NOMO-1 (cell line): ENCODE results near the gene PCSK7.
"Not testable (repeated sequence)": the region's sequence is repeated elsewhere in the genome, so short reads cannot be mapped to it uniquely, and the experiment has no call there.

ENCODE experiments used
- DNase-seq, 2 experiments: peaks; one replicate each; lab custom pipeline; 2025; ENCODE audit not compliant: unreplicated experiment in 2 of 2; lab: John Stamatoyannopoulos, UW

The PCSK7 gene

DNA sequence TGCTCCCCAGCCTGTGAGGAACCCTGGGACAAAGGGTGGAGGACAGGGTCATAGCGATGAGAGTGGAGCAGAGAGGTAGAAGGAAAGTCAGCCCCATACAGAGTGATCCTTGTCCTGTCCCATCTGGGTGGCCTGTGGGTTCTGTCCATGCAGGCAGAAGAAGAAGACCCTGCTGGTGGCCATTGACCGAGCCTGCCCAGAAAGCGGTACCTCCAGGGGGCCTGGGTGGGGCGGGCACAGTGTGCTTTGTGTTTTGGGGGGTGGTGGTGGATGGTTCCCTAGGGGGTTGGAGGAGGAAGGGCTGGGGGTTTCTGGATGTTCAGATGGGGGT lies 45.5 kb downstream of the PCSK7 start:
- DNase-seq = no peak

- peak; percentile 62 for DNase-seq
Measured at GRCh38 chr11:117185736-117186430, 46.0 kb downstream of the PCSK7 start.

GRCh38 chr11:117183724-117184349 lies 48.0 kb downstream of the PCSK7 start:
- DNase-seq = no peak

DNA sequence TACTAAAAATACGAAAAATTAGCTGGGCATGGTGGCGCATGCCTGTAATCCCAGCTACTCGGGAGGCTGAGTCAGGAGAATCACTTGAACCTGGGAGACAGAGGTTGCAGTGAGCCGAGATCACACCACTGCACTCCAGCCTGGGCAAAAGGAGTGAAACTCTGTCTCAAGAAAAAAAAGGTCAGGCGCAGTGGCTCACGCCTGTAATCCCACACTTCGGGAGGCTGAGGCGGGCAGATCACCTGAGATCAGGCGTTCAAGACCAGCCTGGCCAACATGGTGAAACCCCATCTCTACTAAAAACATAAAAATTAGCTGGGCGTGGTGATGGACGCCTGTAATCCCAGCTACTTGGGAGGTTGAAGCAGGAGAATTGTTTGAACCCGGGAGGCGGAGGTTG lies 48.7 kb downstream of the PCSK7 start:
- DNase-seq = not testable (repeated sequence)

DNA sequence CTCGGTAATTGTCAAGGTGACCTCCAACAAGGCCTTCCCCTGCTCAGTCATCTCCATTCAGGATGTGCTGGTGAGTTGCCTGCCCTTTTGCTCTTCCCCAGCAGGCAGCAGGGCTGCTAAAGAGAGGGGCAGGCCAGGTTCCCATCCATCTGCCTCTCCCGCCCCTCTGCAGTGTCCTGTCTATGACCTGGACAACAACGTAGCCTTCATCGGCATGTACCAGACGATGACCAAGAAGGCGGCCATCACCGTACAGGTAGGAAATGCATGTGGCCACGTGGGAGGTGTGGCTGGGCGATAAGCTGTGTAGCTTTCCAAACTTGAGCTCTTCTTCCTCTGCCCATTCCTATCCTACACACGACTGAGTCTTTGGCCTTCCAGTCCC lies 49.3 kb downstream of the PCSK7 start:
- DNase-seq = no peak

DNA sequence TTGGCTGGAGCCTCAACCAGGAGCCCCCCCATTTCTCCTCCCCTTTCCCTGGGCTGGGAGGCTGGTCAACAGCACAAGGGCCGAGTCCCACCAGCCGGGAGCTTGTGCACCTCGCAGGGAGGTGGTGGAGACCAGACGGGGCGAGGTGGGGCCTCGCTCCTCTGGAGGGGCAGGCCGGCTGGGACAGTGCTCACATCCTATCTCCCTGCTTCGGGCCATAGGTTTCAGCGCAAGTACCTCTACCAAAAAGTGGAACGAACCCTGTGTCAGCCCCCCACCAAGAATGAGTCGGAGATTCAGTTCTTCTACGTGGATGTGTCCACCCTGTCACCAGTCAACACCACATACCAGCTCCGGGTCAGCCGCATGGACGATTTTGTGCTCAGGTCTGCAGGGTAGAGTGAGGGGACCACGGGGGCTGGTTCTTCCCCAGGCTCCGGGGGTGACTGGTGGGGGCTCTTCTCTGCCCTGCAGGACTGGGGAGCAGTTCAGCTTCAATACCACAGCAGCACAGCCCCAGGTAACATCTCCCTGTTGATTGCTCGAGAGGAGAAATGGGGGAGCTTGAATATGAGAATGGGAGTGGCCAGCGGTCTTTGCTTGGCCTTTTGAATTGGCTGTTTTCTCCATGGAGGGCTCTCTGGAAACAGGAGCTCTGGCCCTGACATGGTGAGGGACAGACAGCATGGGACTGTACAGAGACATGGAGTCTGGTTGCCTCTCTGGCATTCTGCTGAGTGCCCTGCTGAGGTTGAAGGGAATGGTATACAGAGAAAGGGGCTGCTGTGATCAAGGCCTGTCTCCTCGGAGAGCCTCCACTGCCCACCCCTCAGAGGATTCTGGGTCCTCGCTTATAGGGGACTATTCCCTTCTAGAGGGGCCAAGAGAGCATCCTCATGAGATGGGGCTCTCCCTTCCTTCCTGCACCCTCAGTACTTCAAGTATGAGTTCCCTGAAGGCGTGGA lies 50.0 kb downstream of the PCSK7 start:
- no peak for DNase-seq

DNA sequence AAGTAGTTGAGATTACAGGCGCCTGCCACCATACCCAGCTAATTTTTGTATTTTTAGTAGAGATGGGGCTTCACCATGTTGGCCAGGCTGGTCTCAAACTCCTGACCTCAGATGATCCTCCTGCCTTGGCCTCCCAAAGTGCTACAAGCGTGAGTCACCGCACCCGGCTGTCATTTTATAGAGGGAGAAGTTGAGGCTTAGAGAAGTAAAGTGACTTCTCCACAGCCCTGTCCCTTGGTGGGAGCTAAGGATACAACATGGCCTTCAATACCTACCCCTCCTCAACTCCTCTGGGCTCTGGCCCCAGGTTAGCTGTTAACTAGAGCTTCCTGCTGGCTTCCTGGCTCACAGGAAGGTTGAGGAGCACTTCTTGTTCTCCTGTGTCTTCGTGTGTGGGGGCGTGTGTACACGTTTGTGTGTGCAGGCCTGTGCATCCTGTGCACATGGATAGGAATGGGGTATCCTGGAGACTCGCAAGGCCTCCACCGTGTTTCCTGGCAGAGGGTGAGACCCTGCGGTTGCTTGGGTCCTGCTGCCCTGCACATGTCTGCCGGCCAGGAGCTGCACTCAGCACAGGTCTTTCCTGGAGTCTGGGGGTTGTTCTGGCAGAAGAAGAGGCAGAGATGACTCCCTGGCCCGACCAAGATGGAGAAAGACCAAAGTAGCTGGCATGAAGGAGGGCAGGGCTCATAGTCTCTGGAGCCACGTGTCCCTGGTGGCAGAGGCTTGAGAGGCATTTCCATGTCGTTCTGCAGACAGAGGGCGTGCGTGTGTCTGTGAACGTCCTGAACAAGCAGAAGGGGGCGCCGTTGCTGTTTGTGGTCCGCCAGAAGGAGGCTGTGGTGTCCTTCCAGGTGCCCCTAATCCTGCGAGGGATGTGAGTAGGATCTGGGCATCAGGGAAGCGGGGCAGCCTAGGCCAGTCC lies 51.0 kb downstream of the PCSK7 start:
- DNase-seq = peak; percentile 53 to 73

GRCh38 chr11:117180020-117180419 lies 51.9 kb downstream of the PCSK7 start:
- no peak for DNase-seq

DNA sequence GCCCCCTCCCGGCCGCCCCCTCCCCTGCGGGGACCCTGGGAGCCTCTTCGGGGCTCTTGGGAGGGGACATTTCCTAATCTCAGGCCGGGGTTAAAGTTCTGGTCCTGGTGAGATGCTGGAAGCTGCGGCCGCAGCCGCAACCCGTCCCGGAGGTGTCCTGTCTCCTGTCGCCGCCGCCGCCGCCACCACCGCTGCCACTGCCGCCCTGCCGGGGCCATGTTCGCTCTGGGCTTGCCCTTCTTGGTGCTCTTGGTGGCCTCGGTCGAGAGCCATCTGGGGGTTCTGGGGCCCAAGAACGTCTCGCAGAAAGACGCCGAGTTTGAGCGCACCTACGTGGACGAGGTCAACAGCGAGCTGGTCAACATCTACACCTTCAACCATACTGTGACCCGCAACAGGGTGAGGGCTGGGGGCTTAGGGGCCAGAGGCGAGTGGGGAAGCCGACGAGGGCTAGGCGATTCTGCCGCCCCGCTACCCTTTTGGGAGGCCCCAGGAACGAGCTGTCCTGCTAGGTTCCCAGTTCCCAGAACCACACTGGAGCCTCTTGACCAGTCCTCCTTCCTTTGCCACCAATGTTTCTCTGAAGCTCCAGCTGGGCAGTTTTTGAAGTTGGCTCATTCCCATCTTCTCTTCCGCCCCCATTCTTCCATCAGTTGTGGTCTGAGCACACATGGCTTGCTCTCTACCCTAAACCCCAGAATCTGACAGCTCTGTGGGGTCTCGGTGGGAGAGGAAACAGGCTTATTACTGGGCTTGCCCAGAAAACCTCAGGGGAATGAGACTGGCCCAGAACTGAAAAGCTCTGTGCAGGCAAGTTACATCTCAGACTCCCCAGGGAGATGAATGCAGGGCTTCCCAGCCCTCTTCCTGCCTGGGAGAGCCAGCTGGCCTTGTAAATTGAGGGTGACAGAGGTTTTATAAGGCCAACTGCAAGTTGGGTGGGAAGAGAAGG lies 52.5 kb downstream of the PCSK7 start:
- peak; percentile 24 to 29 for DNase-seq

DNA sequence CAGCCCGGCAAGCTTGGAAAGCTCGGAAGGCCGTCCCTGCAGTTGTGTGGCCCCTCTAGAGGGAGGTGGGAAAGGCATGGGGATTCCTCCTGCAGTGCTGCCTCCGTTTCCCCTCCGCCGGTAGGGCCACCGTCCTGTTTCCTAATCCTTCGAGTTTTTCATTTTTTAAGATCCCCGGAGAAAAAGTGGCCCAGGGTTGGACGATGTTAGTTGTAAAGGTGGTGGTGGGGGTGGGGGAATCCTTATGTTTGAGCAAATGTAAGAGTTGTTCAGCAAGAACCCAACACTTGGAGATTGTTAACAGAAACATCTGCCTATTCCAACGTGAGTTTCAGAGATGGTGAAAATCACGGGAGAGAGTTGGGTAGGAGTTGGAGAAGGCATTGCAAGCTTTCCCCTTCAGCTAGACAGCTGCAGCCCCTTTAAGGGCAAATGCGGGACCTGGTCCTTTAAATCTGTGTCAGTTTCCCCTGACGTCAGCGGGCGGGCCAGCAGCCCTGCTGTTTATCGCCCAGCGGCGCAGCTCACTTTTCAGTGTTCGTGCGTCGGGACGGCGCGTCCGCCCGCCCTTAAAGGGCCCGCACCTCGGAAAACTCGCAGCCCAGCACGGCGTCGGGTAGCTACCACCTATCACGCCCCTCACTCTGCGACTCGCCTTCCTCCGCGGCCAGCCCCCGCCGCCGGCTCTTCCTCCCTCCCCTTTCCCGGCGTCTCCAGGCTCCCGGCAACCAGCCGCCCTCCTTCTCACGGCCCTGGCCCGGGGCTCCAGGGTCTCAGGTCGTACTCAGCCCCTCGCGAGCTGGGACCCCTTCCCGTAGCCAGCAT lies 53.5 kb downstream of the PCSK7 start, which contains the start of gene SIDT2:
Gene SIDT2 (plus strand): TSS at position 534 of the 825 bp plus-strand sequence. CDS start 521 bp downstream, outside the sequence.
- DNase-seq = peak; percentile 92

DNA sequence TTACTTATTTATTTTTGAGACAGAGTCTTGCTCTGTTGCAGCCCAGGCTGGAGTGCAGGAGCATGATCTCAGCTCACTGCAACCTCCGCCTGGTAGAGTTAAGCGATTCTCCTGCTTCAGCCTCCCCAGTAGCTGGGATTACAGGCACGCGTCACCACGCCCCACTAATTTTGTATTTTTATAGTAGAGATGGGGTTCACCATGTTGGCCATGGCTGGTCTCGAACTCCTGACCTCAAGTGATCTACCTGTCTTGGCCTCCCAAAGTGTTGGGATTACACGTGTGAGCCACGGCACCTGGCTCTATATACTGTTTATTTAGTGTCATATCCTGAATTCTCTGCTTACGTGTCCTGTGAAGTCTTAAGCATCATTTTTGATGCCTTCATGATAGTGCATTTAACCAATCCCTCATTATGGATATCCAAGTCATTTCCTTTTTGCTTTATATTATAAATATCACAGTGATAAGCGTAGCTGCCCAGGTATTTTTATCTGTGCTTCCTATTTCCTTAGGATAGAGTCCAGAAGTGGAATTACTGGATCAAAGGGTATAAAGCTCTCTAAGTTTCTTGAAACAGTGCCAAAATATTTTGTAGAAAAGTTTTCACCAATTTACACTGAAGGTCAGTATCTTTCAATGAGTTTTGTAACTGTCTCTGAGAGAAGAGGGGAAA lies 54.2 kb downstream of the PCSK7 start:
- no peak for DNase-seq

DNA sequence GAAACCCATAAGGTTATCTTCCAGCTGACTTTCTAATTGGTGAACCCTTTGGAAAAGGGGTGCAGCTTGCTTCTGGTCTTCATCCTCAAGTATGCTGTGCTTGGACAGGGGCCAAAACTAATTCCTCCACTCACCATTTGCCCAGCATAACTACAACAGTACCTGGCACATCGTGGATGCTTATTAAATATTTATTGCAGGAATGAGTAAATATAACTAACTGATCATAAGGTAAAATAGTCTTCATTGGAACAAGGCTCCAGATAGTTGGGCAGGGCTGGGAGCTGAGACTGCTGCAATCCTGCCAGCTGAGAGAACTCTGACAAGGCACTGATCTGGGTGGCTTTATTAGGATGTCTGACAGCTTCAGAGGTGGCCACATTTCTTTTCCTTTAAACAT lies 55.7 kb downstream of the PCSK7 start:
- no peak for DNase-seq

- DNase-seq = no peak
Measured at GRCh38 chr11:117175781-117176180, 56.1 kb downstream of the PCSK7 start.

GRCh38 chr11:117175104-117175503 lies 56.8 kb downstream of the PCSK7 start:
- DNase-seq = no peak

- no peak for DNase-seq
Measured at GRCh38 chr11:117172724-117173421, 59.0 kb downstream of the PCSK7 start.

GRCh38 chr11:117171404-117172061 lies 60.3 kb downstream of the PCSK7 start:
- no peak for DNase-seq

GRCh38 chr11:117171007-117171403 lies 60.9 kb downstream of the PCSK7 start:
- DNase-seq = no peak
